8988T (cell line): ENCODE results near the gene HOXB3.

Experiments used
- DNase-seq: peaks from one replicate; pipeline ENCODE4 v3.0.0; 2011

Gene HOXB3

DNA sequence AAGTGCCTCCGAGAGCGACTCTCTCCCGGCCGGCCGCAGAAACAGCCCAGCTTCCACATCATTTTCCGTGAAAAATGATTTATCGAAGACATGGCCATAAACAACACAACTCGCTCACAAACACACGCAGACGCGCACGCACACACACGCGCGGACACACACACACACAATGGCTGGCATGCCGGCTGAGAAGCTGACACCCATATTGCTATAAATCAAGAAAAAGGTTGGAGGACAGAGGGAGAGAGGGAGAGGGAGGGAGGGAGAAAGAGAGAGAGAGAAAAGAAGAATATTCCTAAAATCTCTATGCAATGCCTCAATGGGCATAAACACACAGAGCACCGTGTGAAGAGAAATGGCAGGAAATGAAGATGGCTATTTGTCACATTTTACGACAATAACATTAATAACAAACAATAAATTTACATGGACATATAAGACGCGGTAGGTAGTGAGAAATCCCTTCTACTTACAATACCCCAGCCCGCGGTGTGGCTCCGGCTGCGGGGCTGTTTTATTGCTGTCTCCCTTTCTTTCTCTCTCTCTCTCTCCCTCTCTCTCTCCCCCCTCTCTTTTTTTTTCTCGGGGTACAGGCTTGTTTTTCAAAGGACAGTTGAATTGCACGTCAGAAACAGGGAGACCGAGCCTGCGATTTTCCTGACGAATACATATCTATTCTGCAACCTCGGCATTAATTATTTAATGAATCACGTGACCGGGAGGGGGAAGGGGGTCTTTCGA lies 21.4 kb downstream of the HOXB3 start:
- DNase-seq: no peak

GRCh38 chr17:48567646-48568354 lies 22.2 kb downstream of the HOXB3 start:
- DNase-seq: no peak

DNA sequence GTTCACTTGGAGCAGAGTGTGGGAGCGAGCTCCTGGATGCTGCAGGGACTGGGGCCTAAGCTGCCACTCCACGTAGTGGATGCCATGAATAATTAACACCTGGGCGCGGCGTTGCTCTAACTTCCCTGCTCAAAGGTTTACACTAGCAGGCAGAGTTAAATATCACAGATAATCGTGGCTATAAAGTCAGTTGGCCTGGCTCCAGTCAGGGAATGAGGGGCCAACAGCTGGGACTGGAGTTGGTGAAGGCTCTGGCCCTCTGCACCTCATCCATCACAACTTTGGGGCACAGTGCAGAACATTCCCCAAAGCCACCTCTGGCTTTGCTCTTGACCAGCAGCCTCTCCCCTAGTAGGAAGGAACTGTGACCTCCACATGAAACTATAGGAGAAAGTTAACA lies 22.8 kb downstream of the HOXB3 start:
- DNase-seq: no peak

GRCh38 chr17:48566717-48567116 lies 23.3 kb downstream of the HOXB3 start:
- DNase-seq: no peak

DNA sequence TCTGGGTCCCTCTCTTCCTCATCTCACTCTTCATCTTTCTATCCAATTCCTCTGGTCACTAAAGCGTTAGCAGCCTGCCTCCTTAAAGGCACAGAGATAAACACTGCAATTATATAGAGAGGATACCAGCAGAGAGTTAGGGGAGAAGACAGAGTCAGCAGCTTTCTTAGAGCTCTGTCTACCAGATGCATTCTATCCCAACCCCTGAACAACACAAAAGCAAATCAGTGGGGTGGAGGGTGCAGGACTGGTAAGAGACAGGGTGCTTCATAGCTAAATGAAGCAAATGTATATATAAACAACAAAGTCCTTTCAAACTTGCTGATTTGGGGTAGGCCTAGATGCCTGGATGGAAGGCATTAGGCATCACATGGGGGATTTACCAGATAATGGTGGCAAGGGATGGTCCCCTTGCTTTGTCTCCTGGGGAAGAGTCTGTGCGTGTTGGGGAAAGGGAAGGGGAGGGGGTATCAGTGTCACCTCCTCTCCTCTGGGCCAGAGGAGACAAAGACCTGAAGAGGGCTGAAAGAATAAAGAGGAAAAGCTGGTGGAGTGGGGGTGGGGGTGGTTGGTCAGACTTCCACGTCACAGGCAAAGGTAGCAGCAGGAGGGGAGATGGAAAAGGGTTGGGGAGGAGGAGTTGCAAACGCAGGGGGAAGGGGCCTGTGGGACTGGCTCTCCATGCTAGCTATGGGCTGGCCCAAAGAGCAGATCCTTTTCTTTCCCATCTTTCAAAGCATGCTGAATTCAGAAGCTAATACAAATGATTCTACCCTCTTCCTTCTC lies 23.9 kb downstream of the HOXB3 start:
- no peak for DNase-seq

- DNase-seq: no peak
These were observed 25.0 kb downstream of the HOXB3 start for GRCh38 chr17:48565022-48565554.

GRCh38 chr17:48564188-48565021 lies 25.6 kb downstream of the HOXB3 start:
- DNase-seq: no peak

DNA sequence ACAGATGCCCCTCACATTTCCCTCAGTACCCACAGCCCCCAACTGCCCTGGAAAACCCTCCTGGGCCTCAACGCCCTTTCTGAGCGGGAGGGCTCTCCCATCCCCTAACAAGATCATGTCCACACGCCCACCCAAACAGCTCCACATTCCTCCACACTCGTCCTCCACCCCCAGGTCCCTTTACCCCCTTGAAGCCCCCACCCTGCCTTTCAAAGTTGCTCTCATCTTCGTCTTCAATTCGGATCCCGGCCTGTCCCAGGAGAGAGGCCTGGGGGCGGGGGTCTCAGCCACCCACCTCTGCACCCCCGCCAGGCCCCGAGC lies 26.2 kb downstream of the HOXB3 start:
- no peak for DNase-seq

DNA sequence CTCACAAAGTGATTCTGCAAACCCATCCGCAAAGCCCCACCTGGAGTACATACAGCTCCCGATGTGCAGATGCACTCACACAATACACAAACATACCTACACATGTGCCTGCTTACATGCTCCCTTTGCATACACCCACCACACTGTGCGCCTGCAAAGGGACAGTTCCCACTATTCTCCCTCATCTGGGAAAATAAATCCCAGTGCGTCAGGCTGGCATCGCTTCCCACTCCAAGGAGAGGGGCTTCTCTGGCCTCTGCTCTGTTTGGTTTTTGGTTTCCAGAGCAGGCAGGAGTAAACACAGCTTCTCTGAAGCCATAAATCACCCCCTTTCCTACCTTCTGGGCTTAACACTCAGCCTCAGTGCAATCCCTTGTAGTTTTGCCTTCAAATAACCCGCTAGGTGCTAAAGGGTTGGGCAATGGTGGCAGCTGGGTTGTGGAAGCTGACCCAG lies 26.6 kb downstream of the HOXB3 start:
- no peak for DNase-seq

DNA sequence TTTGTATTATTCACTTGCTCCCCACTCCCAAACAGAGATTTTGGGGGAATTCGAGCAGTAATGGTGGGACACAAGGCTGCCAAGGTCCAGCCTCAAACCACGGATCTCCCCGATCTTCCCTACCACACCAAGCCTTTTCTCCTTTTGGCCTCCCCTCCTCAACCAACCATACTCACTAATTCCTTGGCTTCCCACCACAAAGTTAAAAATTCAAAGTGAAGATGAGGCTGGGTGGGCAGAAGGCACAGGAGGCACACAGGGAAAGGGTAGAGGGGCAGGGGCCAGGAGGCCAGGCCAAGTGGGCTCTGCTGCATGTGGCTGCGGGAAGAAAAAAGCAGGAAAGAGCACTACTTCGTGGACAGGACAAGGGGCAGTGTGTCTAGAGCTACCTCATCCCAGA lies 27.1 kb downstream of the HOXB3 start:
- no peak for DNase-seq

DNA sequence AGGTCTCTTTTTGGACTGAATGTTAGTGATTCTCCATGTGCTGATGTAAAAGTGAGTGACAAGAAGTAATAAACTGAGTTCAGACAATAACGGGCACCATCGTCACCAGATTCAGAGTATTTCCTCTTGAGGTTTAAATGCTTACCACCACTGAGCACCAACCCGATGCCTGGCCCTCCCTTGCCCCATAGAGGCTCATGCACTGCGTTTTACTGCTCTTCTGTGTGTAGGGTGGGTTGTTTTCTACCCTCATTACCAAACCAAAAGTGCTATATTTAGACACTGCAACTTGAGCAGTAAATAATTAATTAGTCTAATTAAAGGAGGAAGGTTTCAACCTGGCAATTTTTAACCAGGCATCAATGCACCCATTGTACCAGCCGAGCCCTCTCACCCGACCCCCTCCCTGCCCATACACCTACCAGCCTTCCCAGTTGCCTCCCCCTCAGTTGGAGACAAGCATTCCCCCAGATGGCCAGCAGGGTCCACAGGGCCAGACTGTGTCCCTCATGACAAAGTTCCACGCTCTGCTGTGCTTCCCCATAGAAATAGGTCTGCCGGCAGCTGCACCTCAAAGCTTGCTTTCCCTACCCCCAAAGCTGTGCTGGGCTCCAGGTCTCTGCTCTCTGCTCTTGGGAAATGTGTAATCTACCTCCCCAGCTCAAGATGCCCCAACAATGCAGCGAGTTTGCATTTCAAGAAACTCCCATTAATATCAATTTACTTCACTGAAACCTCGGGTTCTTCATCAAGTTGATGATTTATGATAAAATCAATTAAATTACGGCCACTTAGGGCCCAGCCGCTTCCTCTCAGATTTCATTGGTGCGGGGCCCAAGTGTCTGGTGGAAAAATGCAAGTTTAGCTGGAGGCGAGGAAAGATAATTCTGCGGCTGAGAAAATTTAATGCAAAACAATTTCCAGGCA lies 27.9 kb downstream of the HOXB3 start:
- peak; percentile 93 for DNase-seq

GRCh38 chr17:48559840-48560817 lies 29.9 kb downstream of the HOXB3 start:
- DNase-seq: no peak

- DNase-seq: no peak
These were observed 30.8 kb downstream of the HOXB3 start for GRCh38 chr17:48559122-48559839.

- DNase-seq: no peak
These were observed 31.3 kb downstream of the HOXB3 start for GRCh38 chr17:48558831-48559121.

GRCh38 chr17:48558057-48558830 lies 31.8 kb downstream of the HOXB3 start:
- no peak for DNase-seq

DNA sequence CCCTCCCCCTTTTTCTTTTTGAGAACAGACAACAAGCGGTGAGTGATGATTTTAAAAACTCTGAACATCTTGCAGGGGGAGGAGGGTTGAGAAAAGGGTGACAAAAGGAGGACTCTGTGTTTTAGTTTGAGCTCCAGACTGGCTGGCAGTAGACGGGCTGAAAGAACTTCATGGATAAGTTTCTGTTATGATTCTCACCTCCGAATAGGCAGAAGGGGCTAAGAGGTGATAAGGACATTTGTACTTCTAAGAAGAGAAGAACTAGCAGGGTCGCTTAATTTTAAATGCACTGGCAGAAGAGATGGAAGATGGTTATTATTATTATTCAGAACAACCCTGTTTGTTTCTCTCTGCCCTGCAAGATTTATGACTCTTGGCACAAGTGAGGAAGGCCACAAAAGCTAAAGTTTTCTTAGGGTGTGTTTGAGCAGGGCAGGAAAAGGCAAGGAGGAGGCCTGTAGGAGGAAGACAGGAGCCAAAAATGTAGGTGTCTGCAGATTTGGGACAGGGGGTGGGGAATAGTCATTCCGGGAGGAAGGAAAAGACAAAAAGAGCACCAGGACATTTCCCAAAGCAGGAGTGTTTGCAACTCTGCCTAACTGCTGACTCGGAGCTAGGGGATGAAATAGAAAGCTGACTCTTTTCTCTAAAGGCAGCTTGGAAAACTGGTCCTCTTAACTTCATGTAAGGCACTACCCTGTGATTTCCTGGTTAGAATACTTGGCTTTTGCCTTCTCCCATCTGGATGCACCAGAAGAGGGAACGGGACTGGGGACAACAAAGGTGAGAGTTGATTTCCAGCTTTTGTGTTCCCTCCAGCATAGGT lies 33.3 kb downstream of the HOXB3 start:
- DNase-seq: no peak

DNA sequence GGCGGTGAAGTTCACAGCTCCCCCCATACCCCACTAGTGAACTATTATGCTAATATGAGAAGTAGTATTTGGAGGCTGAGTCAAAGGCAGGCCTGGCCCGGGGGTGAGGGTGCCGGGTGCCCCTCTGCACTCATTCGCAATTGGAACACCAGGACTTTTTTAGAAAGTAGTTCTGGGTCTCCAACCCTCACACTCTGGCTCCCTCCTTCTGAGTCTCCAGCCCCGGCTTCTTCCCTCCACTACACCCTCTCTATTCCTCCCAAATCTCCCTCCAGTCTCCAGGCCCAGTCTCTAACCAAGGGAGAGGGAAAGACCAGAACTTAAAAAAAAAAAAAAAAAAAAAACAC lies 33.8 kb downstream of the HOXB3 start:
- DNase-seq: no peak
